CD4-positive, CD25-positive, alpha-beta regulatory T cell (primary cell): Measurements from ENCODE around the gene LMNB1. TPM values are rescaled to one million over a fixed set of nuclear protein-coding genes. Genes with fewer than 3 reads are reported as not detected.

Experiments
- ATAC-seq, 2 donors: fragments of 150-1000 bp; cut with Tn5 transposase; one replicate each; pipeline ENCODE4 v1.10.0; 2021; ENCODE audit warnings: low read depth in 2 of 2, moderate number of reproducible peaks in 2 of 2, moderate library complexity in 1 of 2
- DNase-seq, 3 donors: peaks; one replicate each; pipeline versions ENCODE4 v3.0.0 to v3.0.0-alpha.2; 2012 to 2022; ENCODE audit warnings: mixed read lengths in 1 of 3
- H3K27ac ChIP-seq: one replicate; pipeline ENCODE4 v1.7.0; 2013; ENCODE audit warnings: mild to moderate bottlenecking, low read length; ENCODE audit not compliant: insufficient read depth, poor library complexity, severe bottlenecking
- H3K27me3 ChIP-seq: one replicate; pipeline ENCODE4 v1.7.0; 2013; ENCODE audit warnings: low read length; ENCODE audit not compliant: control insufficient read depth, insufficient read depth
- H3K36me3 ChIP-seq: one replicate; pipeline ENCODE4 v1.7.0; 2013; ENCODE audit warnings: mild to moderate bottlenecking, low read length, moderate library complexity; ENCODE audit not compliant: control insufficient read depth, insufficient read depth
- H3K4me1 ChIP-seq: 2 replicates; pipeline ENCODE4 v1.7.0; 2013; ENCODE audit warnings: mild to moderate bottlenecking, low read length; ENCODE audit not compliant: insufficient read depth, control insufficient read depth, poor library complexity, severe bottlenecking
- H3K4me3 ChIP-seq: one replicate; pipeline ENCODE4 v1.7.0; 2013; ENCODE audit warnings: low read depth, mild to moderate bottlenecking, low read length, moderate library complexity
- H3K9me3 ChIP-seq, 2 experiments: 1 replicate in 1 of 2; 2 replicates in 1 of 2; pipeline ENCODE4 v1.7.0; 2013; ENCODE audit warnings: low read length in 2 of 2, mild to moderate bottlenecking in 1 of 2, moderate library complexity in 1 of 2; ENCODE audit not compliant: control insufficient read depth in 2 of 2
- H3K27ac Mint-ChIP-seq, 3 donors: one replicate each; pipeline ENCODE4 v1.8.0; 2020 to 2022; ENCODE audit warnings: mild to moderate bottlenecking in 3 of 3, mixed read lengths in 3 of 3, moderate library complexity in 2 of 3
- H3K27me3 Mint-ChIP-seq: one replicate; pipeline ENCODE4 v1.8.0; 2022; ENCODE audit warnings: mild to moderate bottlenecking, mixed read lengths
- H3K36me3 Mint-ChIP-seq: one replicate; pipeline ENCODE4 v1.8.0; 2020; ENCODE audit warnings: mixed read lengths
- H3K4me1 Mint-ChIP-seq, 4 donors: one replicate each; pipeline ENCODE4 v1.8.0; 2020 to 2022; ENCODE audit warnings: mixed read lengths in 4 of 4, mild to moderate bottlenecking in 1 of 4
- H3K4me3 Mint-ChIP-seq, 4 donors: one replicate each; pipeline ENCODE4 v1.8.0; 2020 to 2022; ENCODE audit warnings: mild to moderate bottlenecking in 4 of 4, mixed read lengths in 4 of 4, moderate library complexity in 3 of 4
- H3K9me3 Mint-ChIP-seq, 7 donors: one replicate each; pipeline ENCODE4 v1.8.0; 2020 to 2022; ENCODE audit warnings: mixed read lengths in 7 of 7, mild to moderate bottlenecking in 3 of 7, moderate library complexity in 2 of 7
- polyA plus RNA-seq, 4 donors: library from polyadenylated mRNA; unstranded; fragments of 300-500 nt; fragmentation: Illumina TruSeq; gene quantifications; one replicate each; pipeline ENCODE4 v1.2.3, GENCODE V29; 2021
- total RNA-seq: library from RNA; stranded (reverse); gene quantifications from one replicate; pipeline ENCODE4 v1.2.3, GENCODE V29; 2022

Gene LMNB1
- total and polyA plus RNA-seq, 5 donors from 2014 or later, result 11.5 to 52.5 (median 19.4) TPM

- H3K27ac Mint-ChIP-seq, result peak overlapping the region; percentile 23 to 66 (median 56)
- no peaks in the 10 kb centered on the region for H3K27me3 Mint-ChIP-seq
- peaks cover 0 to 2% (median 0%) of the 10 kb centered on the region in 7 donors for H3K9me3 Mint-ChIP-seq
Observed at GRCh38 chr5:126745259-126745992, 31.5 kb upstream of the LMNB1 start.

GRCh38 chr5:126746290-126746689 lies 30.6 kb upstream of the LMNB1 start:
- no peak overlapping the region for H3K27ac Mint-ChIP-seq
- no peaks in the 10 kb centered on the region for H3K36me3 Mint-ChIP-seq

More at GRCh38 chr5:126745259-126745992, 31.5 kb upstream of the LMNB1 start:
- Histone ChIP-seq H3K9me3 (no peaks in the 10 kb centered on the region), H3K27me3 (no peaks in the 10 kb centered on the region), H3K27ac (no peak overlapping the region), H3K4me3 (no peak overlapping the region), H3K36me3 (no peaks in the 10 kb centered on the region), H3K4me1 (peaks cover 15% of the 10 kb centered on the region)
- H3K4me3 Mint-ChIP-seq, result no peak overlapping the region
- DNase-seq, result no peak
- no peaks in the 10 kb centered on the region for H3K36me3 Mint-ChIP-seq
- no peak for ATAC-seq
- H3K4me1 Mint-ChIP-seq, result peaks cover 9 to 17% (median 12%) of the 10 kb centered on the region in 4 donors

GRCh38 chr5:126752081-126752785 lies 24.7 kb upstream of the LMNB1 start:
- no peak overlapping the region for H3K27ac Mint-ChIP-seq
- H3K27me3 ChIP-seq, result no peaks in the 10 kb centered on the region
- no peak overlapping the region for H3K27ac ChIP-seq
- H3K36me3 ChIP-seq, result no peaks in the 10 kb centered on the region
- no peaks in the 10 kb centered on the region for H3K36me3 Mint-ChIP-seq
- no peak overlapping the region for H3K4me3 ChIP-seq
- ATAC-seq (no peak), DNase-seq (no peak)
- H3K27me3 Mint-ChIP-seq, result no peaks in the 10 kb centered on the region
- peaks cover 15% of the 10 kb centered on the region for H3K4me1 ChIP-seq
- H3K9me3 Mint-ChIP-seq, result no peaks in the 10 kb centered on the region
- H3K9me3 ChIP-seq, result no peaks in the 10 kb centered on the region
- H3K4me1 Mint-ChIP-seq, result peaks cover 6 to 18% (median 15%) of the 10 kb centered on the region in 4 donors
- no peak overlapping the region for H3K4me3 Mint-ChIP-seq

More at GRCh38 chr5:126746290-126746689, 30.6 kb upstream of the LMNB1 start:
- Histone ChIP-seq H3K27ac (no peak overlapping the region), H3K27me3 (no peaks in the 10 kb centered on the region), H3K9me3 (no peaks in the 10 kb centered on the region), H3K4me3 (no peak overlapping the region), H3K36me3 (no peaks in the 10 kb centered on the region), H3K4me1 (peaks cover 15% of the 10 kb centered on the region)
- ATAC-seq, result no peak
- H3K9me3 Mint-ChIP-seq, result peaks cover 0 to 1% (median 0%) of the 10 kb centered on the region in 7 donors
- H3K27me3 Mint-ChIP-seq, result no peaks in the 10 kb centered on the region
- no peak for DNase-seq
- H3K4me3 Mint-ChIP-seq, result peak overlapping the region in 1 of 4 donors; percentile 49
- peaks cover 9 to 18% (median 12%) of the 10 kb centered on the region in 4 donors for H3K4me1 Mint-ChIP-seq

GRCh38 chr5:126753227-126753626 lies 23.7 kb upstream of the LMNB1 start:
- H3K9me3 Mint-ChIP-seq, result no peaks in the 10 kb centered on the region
- DNase-seq, result no peak

GRCh38 chr5:126754609-126755008 lies 22.3 kb upstream of the LMNB1 start:
- H3K9me3 ChIP-seq, result no peaks in the 10 kb centered on the region
- Mint-ChIP-seq H3K27me3 (no peaks in the 10 kb centered on the region), H3K36me3 (no peaks in the 10 kb centered on the region), H3K27ac (no peak overlapping the region), H3K4me1 (peaks cover 10 to 27% (median 18%) of the 10 kb centered on the region in 4 donors), H3K9me3 (no peaks in the 10 kb centered on the region), H3K4me3 (no peak overlapping the region)
- H3K27ac ChIP-seq, result no peak overlapping the region
- no peak overlapping the region for H3K4me3 ChIP-seq
- H3K27me3 ChIP-seq, result no peaks in the 10 kb centered on the region
- ATAC-seq, result no peak
- H3K4me1 ChIP-seq, result peaks cover 13% of the 10 kb centered on the region
- DNase-seq, result no peak
- H3K36me3 ChIP-seq, result no peaks in the 10 kb centered on the region

More at GRCh38 chr5:126753227-126753626, 23.7 kb upstream of the LMNB1 start:
- Mint-ChIP-seq H3K27me3 (no peaks in the 10 kb centered on the region), H3K36me3 (no peaks in the 10 kb centered on the region), H3K4me1 (peaks cover 6 to 16% (median 11%) of the 10 kb centered on the region in 4 donors), H3K27ac (no peak overlapping the region), H3K4me3 (no peak overlapping the region)
- no peaks in the 10 kb centered on the region for H3K36me3 ChIP-seq
- H3K4me3 ChIP-seq, result no peak overlapping the region
- no peak overlapping the region for H3K27ac ChIP-seq
- H3K9me3 ChIP-seq, result no peaks in the 10 kb centered on the region
- H3K27me3 ChIP-seq, result no peaks in the 10 kb centered on the region
- H3K4me1 ChIP-seq, result peaks cover 12% of the 10 kb centered on the region
- no peak for ATAC-seq

GRCh38 chr5:126755593-126755992 lies 21.3 kb upstream of the LMNB1 start:
- no peaks in the 10 kb centered on the region for H3K36me3 ChIP-seq
- H3K27ac Mint-ChIP-seq, result no peak overlapping the region

GRCh38 chr5:126757713-126758357 lies 19.1 kb upstream of the LMNB1 start:
- Histone ChIP-seq H3K36me3 (no peaks in the 10 kb centered on the region), H3K4me1 (peaks cover 20% of the 10 kb centered on the region), H3K9me3 (no peaks in the 10 kb centered on the region), H3K27ac (no peak overlapping the region), H3K27me3 (no peaks in the 10 kb centered on the region), H3K4me3 (no peak overlapping the region)
- peaks cover 15 to 49% (median 26%) of the 10 kb centered on the region in 4 donors for H3K4me1 Mint-ChIP-seq
- ATAC-seq (no peak), DNase-seq (peak in 1 of 3 donors; percentile 17)
- H3K27me3 Mint-ChIP-seq, result no peaks in the 10 kb centered on the region
- H3K9me3 Mint-ChIP-seq, result no peaks in the 10 kb centered on the region
- H3K4me3 Mint-ChIP-seq, result peak overlapping the region in 2 of 4 donors; percentile 9 to 13
- H3K36me3 Mint-ChIP-seq, result no peaks in the 10 kb centered on the region
- peak overlapping the region; percentile 34 to 80 (median 72) for H3K27ac Mint-ChIP-seq

More at GRCh38 chr5:126755593-126755992, 21.3 kb upstream of the LMNB1 start:
- Histone ChIP-seq H3K27me3 (no peaks in the 10 kb centered on the region), H3K4me1 (peaks cover 13% of the 10 kb centered on the region), H3K27ac (no peak overlapping the region), H3K9me3 (no peaks in the 10 kb centered on the region), H3K4me3 (no peak overlapping the region)
- Mint-ChIP-seq H3K4me3 (no peak overlapping the region), H3K27me3 (no peaks in the 10 kb centered on the region), H3K36me3 (no peaks in the 10 kb centered on the region), H3K9me3 (no peaks in the 10 kb centered on the region), H3K4me1 (peaks cover 7 to 33% (median 14%) of the 10 kb centered on the region in 4 donors)
- DNase-seq, result no peak
- ATAC-seq, result no peak
